Measurements from ENCODE around the gene SH3PXD2A.
"Not testable (repeated sequence)": the region's sequence is repeated elsewhere in the genome, so short reads cannot be mapped to it uniquely, and the experiment has no call there.

Gene SH3PXD2A

DNA sequence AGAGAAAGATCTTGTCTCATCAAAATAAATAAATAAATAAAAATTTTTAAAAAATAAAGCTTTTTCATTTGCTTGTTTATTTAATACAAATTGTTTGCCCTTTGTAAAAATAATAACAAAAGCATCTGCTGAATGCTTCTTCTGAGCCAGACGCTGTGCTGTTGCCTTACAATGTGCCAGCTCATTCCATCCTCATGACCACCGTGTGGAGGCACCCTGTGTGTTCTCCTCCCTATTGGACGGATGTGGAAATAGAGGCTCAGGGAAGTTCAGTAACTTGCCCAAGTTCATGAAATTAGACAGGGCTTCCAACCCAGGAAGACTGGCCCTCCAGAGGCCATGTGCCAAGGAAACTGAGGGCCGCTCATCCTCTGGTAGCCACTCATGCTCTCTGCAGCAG is 120.6 kb downstream of the SH3PXD2A start:
- in situ Hi-C loops (cut with MboI; ENCODE audit: low sequenced_read_pairs) = no loop called here

DNA sequence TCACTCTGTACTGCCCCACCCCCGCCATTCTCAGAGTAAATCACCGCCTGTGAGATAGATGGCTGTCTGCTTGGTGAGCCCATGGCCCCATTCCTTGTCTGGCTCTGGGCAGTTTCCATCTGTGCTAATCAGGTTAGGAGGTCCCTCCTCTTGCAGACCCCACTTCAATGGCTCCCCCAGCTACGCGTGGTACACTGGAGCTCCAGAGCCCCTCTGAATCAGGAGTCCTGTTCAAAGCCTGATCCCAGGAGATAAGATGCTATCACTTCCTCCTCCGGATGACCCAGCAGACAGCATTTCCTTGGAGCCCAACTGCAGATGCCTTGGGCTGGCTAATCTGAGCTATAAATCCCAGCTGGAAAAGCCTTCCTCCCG is 122.3 kb downstream of the SH3PXD2A start:
- in situ Hi-C loops (cut with MboI; ENCODE audit: low sequenced_read_pairs) = no loop called here

DNA sequence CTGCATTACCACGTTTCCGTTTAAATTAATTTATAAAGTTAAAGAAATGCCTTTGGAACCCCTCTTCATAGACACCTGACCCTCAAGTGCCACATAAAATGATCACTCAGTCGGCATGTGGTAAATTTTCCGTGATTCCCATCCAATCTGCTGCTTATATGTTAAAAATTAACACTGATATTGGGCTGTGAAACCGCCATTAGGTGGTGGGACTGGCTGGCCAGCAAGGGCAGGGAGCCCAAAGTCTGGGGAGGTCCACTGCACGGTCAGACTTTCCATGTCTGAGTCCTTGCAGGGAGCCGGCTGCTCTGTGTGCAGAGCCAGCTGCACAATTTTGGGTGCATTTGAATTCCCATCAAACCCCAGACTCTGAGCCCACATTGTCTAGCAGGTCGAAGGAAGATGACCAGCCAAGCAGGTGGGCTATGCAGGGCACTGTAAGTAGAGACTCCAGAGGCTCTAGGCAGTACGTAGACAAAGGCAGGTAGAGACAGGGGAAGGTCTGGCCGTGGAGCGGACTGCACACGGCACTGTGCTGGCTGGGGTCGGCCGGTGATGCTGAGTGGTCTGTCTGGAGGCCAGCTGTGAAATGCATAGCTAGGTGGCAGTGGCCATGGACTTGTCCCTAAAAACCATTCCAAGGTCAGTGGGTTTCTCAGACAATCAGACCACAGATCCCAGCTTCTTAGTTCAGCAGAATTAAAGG is 122.9 kb downstream of the SH3PXD2A start:
- in situ Hi-C loops (cut with MboI; ENCODE audit: low sequenced_read_pairs) = no loop called here

DNA sequence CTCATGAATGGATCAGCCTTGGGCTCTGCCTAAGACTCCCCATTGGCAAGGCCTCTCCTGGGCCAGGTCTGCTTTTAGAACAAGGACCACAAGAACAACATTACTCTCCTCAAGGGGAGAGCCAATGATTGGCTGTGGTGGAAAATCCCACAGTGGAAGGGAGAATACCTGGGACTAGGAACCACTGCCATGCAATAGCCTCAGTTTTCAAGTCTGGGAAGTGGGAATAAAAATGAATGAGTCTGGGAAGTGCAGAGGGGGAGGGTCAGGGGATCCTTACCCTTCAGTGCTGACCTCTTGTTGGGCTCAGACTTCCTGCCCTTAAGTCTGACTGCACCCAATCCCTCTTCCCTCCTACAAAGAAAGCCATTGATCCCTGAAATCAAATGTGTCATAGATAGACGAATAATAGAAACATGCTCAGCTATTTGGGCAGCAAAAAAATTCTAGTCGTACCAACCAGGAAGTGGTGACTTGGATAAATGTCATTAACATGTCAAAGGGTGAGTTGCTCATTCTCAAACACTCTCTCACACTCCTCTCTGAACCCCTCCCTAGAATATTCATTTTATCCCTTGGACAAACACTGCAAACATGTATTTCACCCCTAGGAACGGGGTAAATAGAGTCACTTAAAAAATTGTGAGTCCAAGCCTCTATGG is 123.6 kb downstream of the SH3PXD2A start:
- in situ Hi-C loops (cut with MboI; ENCODE audit: low sequenced_read_pairs) = no loop called here

DNA sequence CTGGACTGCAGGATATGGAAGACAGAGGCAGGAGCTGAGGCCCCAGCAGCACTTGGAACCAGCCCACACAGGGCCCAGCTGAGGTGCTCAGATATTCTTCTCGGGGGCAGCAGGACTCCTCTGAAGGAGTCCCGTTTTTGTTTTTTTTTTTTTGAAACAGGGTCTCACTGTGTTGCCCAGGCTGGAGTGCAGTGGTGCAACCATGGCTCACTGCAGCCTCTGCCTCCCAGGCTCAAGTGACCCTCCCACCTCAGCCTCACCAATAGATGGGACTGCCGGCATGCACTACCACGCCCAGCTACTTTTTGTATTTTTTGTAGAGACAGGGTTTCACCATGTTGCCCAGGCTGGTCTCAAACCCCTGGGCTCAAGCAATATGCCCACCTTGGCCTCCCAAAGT is 124.3 kb downstream of the SH3PXD2A start:
- in situ Hi-C loops (cut with MboI; ENCODE audit: low sequenced_read_pairs) = not testable (repeated sequence)

DNA sequence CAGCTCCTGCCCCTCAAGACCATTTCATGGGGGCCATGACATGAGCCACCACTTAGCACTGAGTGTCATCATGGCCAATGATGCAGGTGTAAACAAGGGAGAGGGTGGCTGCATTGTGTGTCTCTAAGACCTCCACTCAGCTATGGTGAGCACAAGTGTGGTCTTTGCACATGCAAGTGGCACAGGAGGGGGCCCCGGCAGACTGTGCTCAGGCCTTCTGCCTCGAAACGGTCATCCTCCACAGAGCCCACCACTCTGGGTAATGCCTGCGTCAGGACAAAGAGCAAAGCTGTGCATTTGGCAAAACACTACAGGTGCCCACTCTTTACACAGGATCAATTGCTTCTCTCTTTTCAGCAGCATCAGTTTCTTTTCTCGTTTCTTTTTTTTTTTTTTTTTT is 125.5 kb downstream of the SH3PXD2A start:
- in situ Hi-C loops (cut with MboI; ENCODE audit: low sequenced_read_pairs) = no loop called here

DNA sequence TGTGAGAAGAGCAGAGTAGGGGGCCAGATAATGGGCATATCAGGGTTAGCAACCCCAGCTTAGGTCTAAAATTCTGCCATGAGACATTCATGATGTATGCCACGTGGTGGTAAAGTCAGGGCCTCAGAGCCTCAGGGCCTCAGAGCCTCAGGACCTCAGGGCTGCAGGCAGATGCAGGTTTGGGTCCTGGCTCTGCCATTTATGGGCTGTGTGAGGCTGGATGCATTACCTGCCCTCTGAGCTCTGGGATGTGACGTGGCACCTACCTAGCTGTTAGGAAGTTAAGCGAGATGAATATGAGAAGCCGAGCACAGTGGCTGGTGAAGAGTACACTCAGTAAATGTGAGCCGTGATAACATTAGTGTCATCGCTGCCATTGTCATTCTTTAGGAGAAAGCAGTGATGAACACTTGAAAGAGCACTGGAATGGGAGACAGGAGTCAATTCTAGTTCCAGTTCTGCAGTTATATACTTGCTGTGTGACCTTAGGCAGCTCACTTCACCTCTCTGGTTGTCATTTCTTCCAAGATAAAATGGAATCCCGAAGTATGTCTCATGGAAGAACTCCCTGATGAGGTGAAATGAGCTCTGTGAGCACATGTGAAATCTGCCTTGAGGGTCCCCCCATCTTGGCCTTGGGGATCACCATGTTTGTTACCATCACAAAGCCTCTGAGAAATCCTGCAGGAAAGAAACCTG is 127.2 kb downstream of the SH3PXD2A start:
- in situ Hi-C loops (cut with MboI; ENCODE audit: low sequenced_read_pairs) = no loop called here

DNA sequence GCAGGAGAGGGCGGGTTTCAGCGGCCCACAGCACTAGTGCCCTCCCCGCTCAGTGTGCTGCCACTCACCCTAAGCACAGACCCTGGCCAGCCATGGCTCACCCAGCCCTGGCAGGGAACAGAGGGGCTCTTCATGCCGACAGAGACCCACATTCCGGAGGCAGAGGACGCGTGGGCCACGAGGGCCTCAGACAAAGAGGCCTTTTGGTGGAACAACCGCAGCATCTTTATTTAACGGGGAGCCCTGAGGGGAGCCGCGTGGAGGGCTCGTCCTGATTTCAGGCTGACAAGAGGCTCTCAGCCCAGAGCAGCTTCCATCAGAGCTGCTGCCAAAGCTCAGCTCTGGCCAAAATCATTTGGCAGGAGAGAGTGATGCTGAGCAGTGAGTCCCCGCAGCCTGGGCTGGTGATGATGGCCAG is 127.8 kb downstream of the SH3PXD2A start:
- in situ Hi-C loops (cut with MboI; ENCODE audit: low sequenced_read_pairs) = no loop called here

DNA sequence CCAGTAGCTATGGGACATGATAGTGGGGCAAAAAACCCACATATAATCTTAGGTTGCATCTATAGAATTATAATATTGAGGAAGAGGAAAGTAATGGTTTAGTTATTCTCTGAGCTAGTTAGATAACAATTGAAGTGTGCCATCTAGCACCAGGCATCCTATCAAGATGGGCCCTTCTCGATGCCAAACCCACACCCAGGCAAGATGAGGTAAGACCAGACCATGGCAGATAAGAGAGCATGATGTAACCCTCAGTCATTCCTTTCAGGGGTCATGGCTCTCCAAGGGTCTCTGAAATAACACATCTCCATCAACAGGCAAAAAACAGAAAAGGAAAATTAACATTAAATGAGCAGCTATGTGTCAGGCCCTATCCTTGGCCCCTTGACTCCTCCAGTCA is 128.7 kb downstream of the SH3PXD2A start:
- in situ Hi-C loops (cut with MboI; ENCODE audit: low sequenced_read_pairs) = no loop called here

DNA sequence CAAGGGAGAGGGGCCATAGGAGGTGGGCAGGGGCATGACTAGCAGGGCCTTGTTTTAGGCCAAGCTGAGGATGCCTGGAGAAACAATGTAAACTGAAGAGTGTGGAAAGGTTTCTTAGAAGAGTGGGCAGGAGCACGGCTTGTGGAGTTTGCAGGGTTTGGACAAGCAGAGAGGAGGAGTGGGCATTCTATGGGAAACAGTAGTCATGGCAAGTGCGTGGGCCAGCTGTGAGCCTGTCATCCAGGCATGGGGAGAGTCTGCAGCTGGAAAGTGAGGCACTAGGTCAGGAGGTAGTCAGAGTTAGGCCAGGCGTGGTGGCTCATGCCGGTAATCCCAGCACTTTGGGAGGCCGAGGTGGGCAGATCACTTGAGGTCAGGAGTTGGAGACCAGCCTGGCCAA is 130.1 kb downstream of the SH3PXD2A start:
- in situ Hi-C loops (cut with MboI; ENCODE audit: low sequenced_read_pairs) = no loop called here

DNA sequence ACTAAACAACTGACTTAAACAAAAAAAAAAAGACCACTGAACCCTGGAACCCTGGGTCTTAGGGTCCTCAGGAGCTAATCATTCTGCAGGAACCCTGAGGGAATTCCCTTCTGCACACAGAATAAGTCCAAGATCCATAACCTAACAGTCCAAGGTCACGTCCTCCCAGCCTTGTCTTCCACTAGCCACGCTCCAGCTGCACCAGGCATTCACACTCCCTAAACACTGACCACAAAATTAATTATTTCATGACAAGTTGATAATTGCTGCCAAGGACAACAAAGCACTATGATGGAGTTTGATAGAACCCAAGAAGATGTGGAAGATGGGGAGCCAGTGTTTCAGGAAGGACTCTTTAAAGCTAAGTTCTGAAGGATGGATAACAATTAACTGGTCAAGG is 130.6 kb downstream of the SH3PXD2A start:
- in situ Hi-C loops (cut with MboI; ENCODE audit: low sequenced_read_pairs) = no loop called here

DNA sequence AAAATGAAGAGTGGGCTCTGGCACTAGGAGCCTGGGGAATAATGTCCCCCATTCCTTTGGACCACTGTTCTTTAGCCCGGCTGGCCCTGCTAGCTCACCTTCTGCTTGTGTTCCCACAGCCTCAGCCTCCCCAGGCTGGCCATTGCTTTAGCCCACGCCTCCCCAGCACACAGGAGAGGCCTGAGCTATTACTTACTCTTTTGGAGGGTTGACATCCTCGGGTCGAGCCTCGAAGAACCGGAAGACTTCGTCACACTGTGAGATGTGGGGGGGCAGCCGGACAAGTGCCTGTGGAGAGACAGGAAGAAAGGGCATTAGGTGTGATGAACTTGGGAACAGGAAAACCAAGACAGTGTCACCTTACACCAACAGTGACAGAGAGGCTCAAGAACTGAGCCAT is 131.3 kb downstream of the SH3PXD2A start:
- in situ Hi-C loops (cut with MboI; ENCODE audit: low sequenced_read_pairs) = no loop called here

DNA sequence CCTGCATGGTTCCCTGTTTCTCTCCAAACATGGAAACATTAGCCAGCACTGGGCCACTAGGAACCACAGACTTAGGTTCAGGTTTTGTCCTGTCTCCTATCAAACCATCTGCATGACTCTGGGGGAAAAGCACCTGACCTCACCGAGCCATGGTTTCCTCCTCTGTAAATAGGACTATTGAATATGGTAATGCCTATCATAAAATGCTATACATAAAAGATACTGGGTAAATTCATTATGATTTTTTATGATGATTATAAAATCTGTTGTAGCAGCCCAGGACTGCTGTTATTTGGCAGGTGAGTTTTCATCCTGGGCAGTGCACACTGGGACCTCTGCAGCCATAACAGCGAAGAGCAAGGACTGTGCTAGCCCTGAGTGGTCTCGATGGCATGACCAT is 131.8 kb downstream of the SH3PXD2A start:
- in situ Hi-C loops (cut with MboI; ENCODE audit: low sequenced_read_pairs) = no loop called here

DNA sequence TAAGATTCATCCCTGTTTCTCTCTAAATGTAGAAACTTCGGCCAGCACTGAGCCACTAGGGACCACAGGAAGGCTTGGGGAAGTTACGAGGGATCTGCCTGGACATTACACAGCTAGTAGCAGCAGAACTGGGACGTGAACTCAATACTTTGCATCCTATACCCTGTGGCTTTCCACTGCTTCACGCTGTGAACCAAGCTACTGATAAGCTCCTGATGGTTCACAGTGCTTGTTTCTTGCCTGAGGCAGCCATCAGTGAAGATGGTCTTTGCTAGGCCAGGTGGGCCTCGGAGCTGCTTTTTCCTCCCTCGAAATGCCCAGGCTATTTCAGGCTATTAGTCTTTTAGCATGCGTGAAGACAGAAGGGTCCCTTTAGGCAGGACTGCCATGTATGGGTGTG is 132.7 kb downstream of the SH3PXD2A start:
- in situ Hi-C loops (cut with MboI; ENCODE audit: low sequenced_read_pairs) = no loop called here

DNA sequence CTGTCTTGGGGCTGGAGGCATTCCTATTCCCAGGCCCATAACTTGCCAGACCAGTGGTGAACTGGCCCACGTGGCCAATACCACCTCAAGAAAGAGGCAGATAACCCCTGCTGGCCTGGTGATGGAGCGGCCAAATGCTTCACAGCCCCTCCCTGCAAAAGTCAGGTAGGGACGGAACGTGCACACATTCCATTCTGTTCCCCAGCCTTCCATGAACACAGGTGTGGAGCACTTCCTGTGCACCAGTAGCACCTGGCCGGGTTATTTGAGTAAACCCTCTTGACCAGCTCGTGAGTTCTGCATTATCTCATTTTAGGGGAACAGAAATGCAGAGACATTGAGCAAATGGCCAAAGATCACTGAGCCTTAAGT is 134.4 kb downstream of the SH3PXD2A start:
- in situ Hi-C loops (cut with MboI; ENCODE audit: low sequenced_read_pairs) = no loop called here

DNA sequence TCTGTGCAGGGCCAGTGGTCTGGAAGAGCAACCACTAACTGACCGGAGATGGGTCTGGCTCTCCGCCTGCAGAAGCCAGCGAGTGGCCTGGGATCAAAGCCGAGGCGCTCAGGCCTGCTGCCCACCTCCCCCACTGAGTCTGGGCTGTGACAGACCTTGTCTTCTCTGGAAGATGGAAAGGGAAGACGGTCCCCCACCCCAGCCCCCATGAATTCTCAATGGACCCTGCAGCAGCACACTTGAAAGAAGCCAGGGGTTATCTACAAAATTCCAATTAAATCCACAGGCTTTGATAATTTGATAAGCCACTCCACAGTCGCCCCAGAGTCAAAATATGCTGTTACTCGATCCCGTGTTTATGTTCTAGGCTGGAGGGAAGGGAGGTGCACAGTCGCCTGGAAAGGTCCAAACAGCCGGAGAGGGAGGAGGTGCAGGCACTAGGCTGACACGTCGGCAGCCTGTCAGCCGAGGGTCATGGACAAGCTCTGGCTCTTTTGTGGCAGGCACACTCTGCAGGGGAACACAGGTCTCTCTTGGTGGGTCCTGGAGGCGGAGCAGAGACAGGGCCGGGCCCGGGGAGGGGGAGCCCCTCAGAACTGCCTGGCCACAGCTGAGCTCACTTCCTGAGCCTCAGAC is 134.9 kb downstream of the SH3PXD2A start:
- in situ Hi-C loops (cut with MboI; ENCODE audit: low sequenced_read_pairs) = no loop called here

DNA sequence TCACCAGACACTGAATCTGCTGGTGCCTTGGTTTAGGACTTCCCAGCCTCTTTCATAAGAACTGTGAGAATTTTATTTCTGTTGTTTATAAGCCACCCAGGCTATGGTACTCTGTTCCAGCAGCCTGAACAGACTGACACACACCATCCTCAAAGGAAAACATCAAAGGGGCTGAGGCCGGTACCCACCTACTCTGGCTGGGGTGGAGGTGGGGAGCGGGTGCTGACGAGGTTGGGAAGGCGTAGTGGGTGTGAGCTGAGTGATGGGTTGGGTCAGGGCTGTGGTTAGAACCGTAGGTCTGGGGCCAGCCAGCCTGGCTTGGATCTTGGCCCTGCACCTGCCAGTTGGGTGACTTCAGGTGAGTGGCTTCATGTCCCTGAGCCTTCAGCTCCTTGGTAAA is 136.3 kb downstream of the SH3PXD2A start:
- in situ Hi-C loops (cut with MboI; ENCODE audit: low sequenced_read_pairs) = loop anchor here (10.0 kb wide), 1 partner anchor 146 kb away; no protein-coding TSS in a partner anchor

DNA sequence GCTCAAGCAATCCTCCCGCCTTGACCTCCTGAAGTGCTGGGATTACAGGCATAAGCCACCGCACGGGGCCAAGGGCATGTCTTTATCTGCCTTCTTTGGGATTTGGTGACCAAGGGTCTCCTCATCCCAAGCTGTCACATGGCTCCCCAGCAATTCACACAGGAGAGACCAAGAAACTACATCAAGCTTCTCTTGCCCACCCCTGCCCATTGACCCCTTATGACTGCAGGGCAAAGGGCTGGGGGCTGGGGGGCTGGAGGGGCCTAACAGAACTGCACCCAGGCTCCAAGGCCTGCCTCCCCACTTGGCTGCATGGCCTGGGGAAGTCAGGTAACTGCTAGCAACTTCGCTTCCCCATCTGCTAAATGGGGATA is 137.1 kb downstream of the SH3PXD2A start:
- in situ Hi-C loops (cut with MboI; ENCODE audit: low sequenced_read_pairs) = loop anchor here (10.0 kb wide), 1 partner anchor 147 kb away; no protein-coding TSS in a partner anchor

DNA sequence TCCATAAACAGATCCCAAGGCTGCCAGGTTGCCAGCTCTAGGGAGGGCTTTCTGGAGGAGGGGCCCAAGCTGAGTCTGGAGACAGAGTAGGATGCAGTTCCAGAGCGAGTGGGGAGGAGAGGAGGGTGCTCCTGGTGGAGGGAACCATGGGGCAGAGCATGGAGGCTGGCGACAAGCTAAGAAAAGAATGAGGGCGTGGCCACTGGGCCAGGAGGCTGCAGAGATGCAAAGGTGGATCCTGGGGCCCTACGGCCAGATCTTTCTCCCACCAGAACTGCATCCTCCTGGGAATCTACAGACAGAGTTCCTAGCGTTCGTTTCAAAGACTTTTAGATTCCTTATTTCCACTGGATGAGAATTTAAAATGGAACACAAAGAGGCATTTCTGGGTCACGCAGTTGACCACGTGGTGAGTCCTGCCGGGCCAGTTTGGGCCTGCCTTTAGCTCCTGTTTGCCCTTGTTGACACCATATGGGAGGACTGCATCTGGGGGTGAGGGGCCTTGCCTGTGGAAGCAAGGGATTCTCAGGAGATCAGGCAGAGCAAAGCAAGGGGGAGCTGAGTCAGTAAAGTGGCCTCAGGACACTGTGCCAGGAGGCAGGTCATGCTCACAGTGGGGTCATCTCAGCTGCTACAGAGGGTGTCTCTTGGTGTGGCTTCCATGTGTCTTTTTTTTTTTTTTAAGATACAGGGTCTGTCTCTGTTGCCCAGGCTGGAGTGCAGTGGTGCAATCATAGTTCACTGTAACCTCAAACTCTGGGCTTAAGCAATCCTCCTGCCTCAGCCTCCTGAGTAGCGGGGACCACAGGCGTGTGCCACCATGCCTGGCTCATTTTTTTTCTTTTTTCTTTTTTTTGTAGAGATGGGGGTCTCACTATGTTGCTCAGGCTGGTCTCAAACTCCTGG is 137.8 kb downstream of the SH3PXD2A start:
- in situ Hi-C loops (cut with MboI; ENCODE audit: low sequenced_read_pairs) = loop anchor here (10.0 kb wide), 1 partner anchor 147 kb away; no protein-coding TSS in a partner anchor
